Subcutaneous abdominal adipose tissue (tissue), 5 donors: ENCODE data around the gene EMP3.
A peak's percentile ranks its signal among the peaks of the same experiment; 100 is the strongest.

Source experiments
- H3K27ac ChIP-seq: one replicate; pipeline ENCODE4 v1.7.0; 2013; ENCODE audit warnings: low read depth, mild to moderate bottlenecking, inconsistent platforms, low read length, moderate library complexity
- H3K27me3 ChIP-seq, 5 donors: one replicate each; pipeline ENCODE4 v1.7.0; 2013; ENCODE audit warnings: low read length in 5 of 5, inconsistent platforms in 1 of 5; ENCODE audit not compliant: control insufficient read depth in 5 of 5, insufficient read depth in 4 of 5
- H3K36me3 ChIP-seq, 5 donors: one replicate each; pipeline ENCODE4 v1.7.0; 2013; ENCODE audit warnings: low read length in 5 of 5; ENCODE audit not compliant: control insufficient read depth in 5 of 5, insufficient read depth in 5 of 5
- H3K4me1 ChIP-seq, 5 donors: one replicate each; pipeline ENCODE4 v1.7.0; 2013; ENCODE audit warnings: low read length in 5 of 5, mild to moderate bottlenecking in 3 of 5, moderate library complexity in 1 of 5; ENCODE audit not compliant: control insufficient read depth in 5 of 5, insufficient read depth in 5 of 5
- H3K4me3 ChIP-seq, 5 donors: one replicate each; pipeline ENCODE4 v1.7.0; 2013; ENCODE audit warnings: low read length in 5 of 5, low read depth in 1 of 5
- H3K9ac ChIP-seq, 5 donors: one replicate each; pipeline ENCODE4 v1.7.0; 2013; ENCODE audit warnings: low read length in 5 of 5, mild to moderate bottlenecking in 4 of 5, moderate library complexity in 3 of 5
- H3K9me3 ChIP-seq, 5 donors: one replicate each; pipeline ENCODE4 v1.7.0; 2013; ENCODE audit warnings: low read length in 5 of 5; ENCODE audit not compliant: control insufficient read depth in 5 of 5
- donor health status: healthy.
- donor health status: healthy.
- donor health status: healthy.
- donor health status: healthy.
- donor health status: healthy.

EMP3 gene

GRCh38 chr19:48359123-48359522, 33.8 kb downstream of the EMP3 start:
- peaks cover 3 to 8% (median 7%) of the 10 kb centered on the region in 5 donors for H3K4me1 ChIP-seq
- peaks cover 0 to 16% (median 4%) of the 10 kb centered on the region in 5 donors for H3K36me3 ChIP-seq
- H3K27me3 ChIP-seq = no peaks in the 10 kb centered on the region
- H3K9ac ChIP-seq = no peak overlapping the region
- H3K4me3 ChIP-seq = no peak overlapping the region
- no peak overlapping the region for H3K27ac ChIP-seq
- no peaks in the 10 kb centered on the region for H3K9me3 ChIP-seq

DNA sequence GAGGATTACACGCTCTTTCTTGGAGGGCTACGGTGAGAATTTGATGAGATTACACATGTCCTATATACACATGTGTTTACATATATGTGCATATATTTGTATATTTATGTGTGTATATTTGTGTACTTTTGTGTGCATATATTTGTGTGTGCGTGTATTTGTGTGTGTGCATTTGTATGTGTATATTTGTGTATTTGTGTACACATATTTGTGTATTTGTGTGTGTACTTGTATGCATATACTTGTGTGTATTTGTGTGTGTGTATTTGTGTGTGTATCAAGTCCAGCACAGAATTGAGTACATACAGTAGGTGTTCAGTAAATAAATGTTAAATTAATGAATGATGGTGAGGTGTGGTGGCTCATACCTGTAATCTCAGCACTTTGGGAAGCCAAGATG, 36.6 kb downstream of the EMP3 start:
- no peak overlapping the region for H3K9ac ChIP-seq

GRCh38 chr19:48362716-48363499, 37.6 kb downstream of the EMP3 start:
- peak overlapping the region; percentile 68 to 94 (median 89) for H3K9ac ChIP-seq
- H3K36me3 ChIP-seq = peaks cover 0 to 10% (median 3%) of the 10 kb centered on the region in 5 donors
- peaks cover 3 to 15% (median 12%) of the 10 kb centered on the region in 5 donors for H3K4me1 ChIP-seq
- H3K9me3 ChIP-seq = no peaks in the 10 kb centered on the region
- peak overlapping the region; percentile 89 for H3K27ac ChIP-seq
- no peaks in the 10 kb centered on the region for H3K27me3 ChIP-seq
- H3K4me3 ChIP-seq = peak overlapping the region; percentile 83 to 95 (median 93)

More for the DNA sequence above, 36.6 kb downstream of the EMP3 start:
- Histone ChIP-seq H3K4me3 (no peak overlapping the region), H3K27me3 (no peaks in the 10 kb centered on the region), H3K9me3 (no peaks in the 10 kb centered on the region), H3K27ac (no peak overlapping the region), H3K4me1 (peaks cover 3 to 15% (median 12%) of the 10 kb centered on the region in 5 donors), H3K36me3 (peaks cover 0 to 10% (median 3%) of the 10 kb centered on the region in 5 donors)

GRCh38 chr19:48363500-48363809, 38.1 kb downstream of the EMP3 start:
- Histone ChIP-seq H3K27me3 (no peaks in the 10 kb centered on the region), H3K36me3 (peaks cover 0 to 9% (median 3%) of the 10 kb centered on the region in 5 donors)

GRCh38 chr19:48363810-48364597, 38.7 kb downstream of the EMP3 start, which contains the start of the genes SYNGR4 and TMEM143:
SYNGR4 (plus strand) TSS chr19:48364367; CDS start chr19:48365843, 1,476 bp downstream.
TMEM143 (minus strand) TSS chr19:48363940; CDS start chr19:48363920, 20 bp downstream.
- Histone ChIP-seq H3K4me1 (peaks cover 3 to 15% (median 12%) of the 10 kb centered on the region in 5 donors), H3K36me3 (peaks cover 0 to 9% (median 3%) of the 10 kb centered on the region in 5 donors), H3K9me3 (no peaks in the 10 kb centered on the region), H3K27ac (peak within 1 kb of the TSS; percentile 89), H3K27me3 (no peaks in the 10 kb centered on the region), H3K9ac (peak within 1 kb of the TSS; percentile 68 to 94 (median 89)), H3K4me3 (peak within 1 kb of the TSS; percentile 83 to 95 (median 93))

More at GRCh38 chr19:48363500-48363809, 38.1 kb downstream of the EMP3 start:
- H3K4me3 ChIP-seq = peak overlapping the region; percentile 83 to 95 (median 93)
- no peaks in the 10 kb centered on the region for H3K9me3 ChIP-seq
- H3K4me1 ChIP-seq = peaks cover 3 to 15% (median 12%) of the 10 kb centered on the region in 5 donors
- peak overlapping the region; percentile 68 to 94 (median 89) for H3K9ac ChIP-seq
- H3K27ac ChIP-seq = peak overlapping the region; percentile 89

GRCh38 chr19:48364598-48365348, 39.4 kb downstream of the EMP3 start:
- peak overlapping the region in 2 of 5 donors; percentile 0 to 22 for H3K9ac ChIP-seq
- no peaks in the 10 kb centered on the region for H3K9me3 ChIP-seq
- H3K4me1 ChIP-seq = peaks cover 3 to 15% (median 12%) of the 10 kb centered on the region in 5 donors
- H3K4me3 ChIP-seq = peak overlapping the region; percentile 31 to 93 (median 55)
- peaks cover 0 to 7% (median 3%) of the 10 kb centered on the region in 5 donors for H3K36me3 ChIP-seq
- no peak overlapping the region for H3K27ac ChIP-seq
- no peaks in the 10 kb centered on the region for H3K27me3 ChIP-seq

DNA sequence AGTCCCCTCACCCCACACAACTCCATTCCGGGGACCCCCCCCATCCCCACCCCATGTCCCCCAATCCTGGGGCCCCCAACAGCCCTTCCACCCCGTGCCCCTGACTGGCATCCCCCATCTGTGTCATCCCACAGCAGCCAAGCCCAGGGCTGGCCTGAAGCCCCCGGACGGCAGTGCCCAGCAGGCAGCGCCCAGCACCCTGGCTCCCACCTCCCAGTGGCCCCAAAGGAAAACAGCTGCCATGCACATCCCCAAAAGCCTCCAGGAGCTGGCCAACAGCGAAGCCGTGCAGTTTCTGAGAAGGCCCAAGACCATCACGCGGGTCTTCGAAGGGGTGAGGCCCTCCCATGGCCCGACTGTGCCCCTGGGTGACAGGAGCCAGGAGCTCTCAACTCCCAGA, 40.2 kb downstream of the EMP3 start:
- no peak overlapping the region for H3K27ac ChIP-seq
- H3K9ac ChIP-seq = no peak overlapping the region
- H3K4me3 ChIP-seq = no peak overlapping the region
- H3K9me3 ChIP-seq = no peaks in the 10 kb centered on the region
- peaks cover 3 to 15% (median 12%) of the 10 kb centered on the region in 5 donors for H3K4me1 ChIP-seq
- H3K27me3 ChIP-seq = no peaks in the 10 kb centered on the region
- peaks cover 0 to 3% (median 0%) of the 10 kb centered on the region in 5 donors for H3K36me3 ChIP-seq

- Histone ChIP-seq H3K36me3 (no peaks in the 10 kb centered on the region), H3K4me1 (peaks cover 3 to 15% (median 12%) of the 10 kb centered on the region in 5 donors), H3K27ac (no peak overlapping the region)
These were observed 42.5 kb downstream of the EMP3 start for GRCh38 chr19:48367855-48368254.

DNA sequence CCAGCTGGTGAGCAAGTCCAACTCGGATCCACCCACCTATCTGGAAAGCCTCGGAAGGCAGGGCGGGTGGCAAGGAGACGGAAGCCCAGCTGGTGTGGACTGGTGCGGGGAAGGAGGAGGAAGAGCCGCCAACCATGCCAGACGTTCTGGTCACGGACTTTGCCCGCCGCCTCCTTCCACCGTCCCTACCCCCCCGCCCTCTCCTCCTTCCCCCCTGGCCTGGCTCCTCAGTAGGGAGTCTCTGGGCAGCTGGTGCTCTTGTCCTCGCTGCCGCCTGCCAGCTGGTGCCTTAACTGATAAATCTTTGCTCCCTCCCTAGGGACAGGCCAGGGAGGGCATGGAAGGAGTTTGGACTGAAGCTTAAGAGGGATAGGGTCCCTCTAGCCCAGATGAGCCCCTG, 43.6 kb downstream of the EMP3 start:
- Histone ChIP-seq H3K4me1 (peaks cover under 1 to 7% (median 6%) of the 10 kb centered on the region in 5 donors), H3K27ac (no peak overlapping the region), H3K9me3 (no peaks in the 10 kb centered on the region), H3K27me3 (peaks cover 0 to 5% (median 0%) of the 10 kb centered on the region in 5 donors), H3K36me3 (no peaks in the 10 kb centered on the region), H3K9ac (no peak overlapping the region), H3K4me3 (no peak overlapping the region)

More at GRCh38 chr19:48367855-48368254, 42.5 kb downstream of the EMP3 start:
- no peaks in the 10 kb centered on the region for H3K27me3 ChIP-seq
- no peak overlapping the region for H3K9ac ChIP-seq
- no peak overlapping the region for H3K4me3 ChIP-seq
- H3K9me3 ChIP-seq = no peaks in the 10 kb centered on the region
